K562 (cell line): ENCODE measurements around the gene UBA52. TPM values are rescaled to one million over a fixed set of nuclear protein-coding genes. Genes with fewer than 3 reads are reported as not detected.

ENCODE experiments used
- BRD4 ChIP-seq: fragments of 200-600 bp; sonication (generic); IDR thresholded peaks from 2 replicates; pipeline ENCODE4 v1.6.1; 2017; ENCODE audit warnings: inconsistent platforms
- CEBPB ChIP-seq: fragments of 450-650 bp; IDR thresholded peaks from 2 replicates; pipeline ENCODE4 v1.6.1; 2016; ENCODE audit warnings: missing genetic modification characterization, missing compliant biosample characterization
- DLX4 ChIP-seq: fragments of 250-450 bp; sonication (Bioruptor Pico); IDR thresholded peaks from 2 replicates; pipeline ENCODE4 v1.6.1; 2021; ENCODE audit warnings: mild to moderate bottlenecking
- ETV5 ChIP-seq: sonication (generic); formaldehyde crosslinking; IDR thresholded peaks from 2 replicates; pipeline ENCODE4 v1.4.0; 2020; ENCODE audit warnings: low read depth, mild to moderate bottlenecking, missing genetic modification reagents
- FOXA1 ChIP-seq: fragments of 450-650 bp; IDR thresholded peaks from 2 replicates; pipeline ENCODE4 v1.6.1; 2016; ENCODE audit warnings: mild to moderate bottlenecking, borderline replicate concordance
- GATA2 ChIP-seq: sonication (generic); formaldehyde crosslinking; IDR thresholded peaks from 2 replicates; pipeline ENCODE4 v1.4.0; 2020; ENCODE audit warnings: mild to moderate bottlenecking, missing genetic modification reagents
- LARP7 ChIP-seq: fragments of 450-650 bp; IDR thresholded peaks from 2 replicates; pipeline ENCODE4 v1.6.1; 2016
- LCOR ChIP-seq: sonication (generic); formaldehyde crosslinking; IDR thresholded peaks from 2 replicates; pipeline ENCODE4 v1.8.0; 2022; ENCODE audit warnings: mild to moderate bottlenecking, missing genetic modification reagents
- PATZ1 ChIP-seq: fragments of 250-450 bp; sonication (Bioruptor Pico); IDR thresholded peaks from 2 replicates; pipeline ENCODE4 v1.5.0; 2020; ENCODE audit warnings: mild to moderate bottlenecking, borderline replicate concordance
- PRDM10 ChIP-seq: fragments of 450-650 bp; IDR thresholded peaks from 2 replicates; pipeline ENCODE4 v1.6.1; 2018; ENCODE audit not compliant: partially characterized antibody
- RBM22 ChIP-seq: fragments of 200-400 bp; formaldehyde crosslinking; IDR thresholded peaks from 2 replicates; pipeline ENCODE4 v1.6.1; 2018; ENCODE audit warnings: low read length, low read depth; ENCODE audit not compliant: poor library complexity, severe bottlenecking
- SREBF2 ChIP-seq: sonication (generic); formaldehyde crosslinking; IDR thresholded peaks from 2 replicates; pipeline ENCODE4 v1.4.0; 2020; ENCODE audit warnings: mild to moderate bottlenecking, missing genetic modification reagents
- TCF7 ChIP-seq: sonication (generic); IDR thresholded peaks from 2 replicates; pipeline ENCODE4 v1.6.1; 2016; ENCODE audit warnings: antibody characterized with exemption, borderline replicate concordance
- TEAD2 ChIP-seq: fragments of 450-650 bp; IDR thresholded peaks from 2 replicates; pipeline ENCODE4 v1.6.1; 2016; ENCODE audit warnings: missing genetic modification characterization, control low read depth, missing compliant biosample characterization
- ZFP36 ChIP-seq: fragments of 150-350 bp; IDR thresholded peaks from 2 replicates; pipeline ENCODE4 v1.6.1; 2018; ENCODE audit warnings: low read length, low read depth; ENCODE audit not compliant: partially characterized antibody
- ZNF146 ChIP-seq: IDR thresholded peaks from one replicate; pipeline ENCODE4 v1.6.1; 2018; ENCODE audit warnings: missing compliant biosample characterization; ENCODE audit not compliant: unreplicated experiment
- ZNF398 ChIP-seq: fragments of 250-450 bp; sonication (Bioruptor Pico); IDR thresholded peaks from 2 replicates; pipeline ENCODE4 v1.8.0; 2021; ENCODE audit warnings: moderate library complexity, mild to moderate bottlenecking, inconsistent platforms
- ZNF431 ChIP-seq: sonication (generic); formaldehyde crosslinking; IDR thresholded peaks from 2 replicates; pipeline ENCODE4 v1.8.0; 2022; ENCODE audit warnings: mild to moderate bottlenecking, missing genetic modification reagents
- polyA plus RNA-seq, 8 experiments: library from polyadenylated mRNA; depleted of rRNA in 4 of 8; stranded (reverse) in 5 of 8; unstranded in 3 of 8; fragments of >200 nt; fragmentation: Nextera tagmentation in 2 of 8; fragmentation: Illumina TruSeq in 1 of 8; extraction: Ambion mirVana in 2 of 8; extraction: Trizol in 1 of 8; gene quantifications; 2 replicates each; pipeline versions ENCODE4 v1.2.1 to v1.2.3, GENCODE V29; 2011 to 2014; ENCODE audit warnings: inconsistent platforms in 1 of 8, missing spikeins in 1 of 8
- total RNA-seq, 7 experiments: library from RNA; depleted of rRNA in 6 of 7; stranded (reverse); fragments of >200 nt in 6 of 7; fragmentation: Illumina TruSeq in 2 of 7; extraction: Trizol in 2 of 7; gene quantifications; 2 replicates each; pipeline versions ENCODE4 v1.2.1 to v1.2.3, GENCODE V29; 2011 to 2021; ENCODE audit warnings: low replicate concordance in 1 of 7
- TF ChIP-seq, protein P1 (sequence below), 2 experiments: fragments of 450-650 bp in 1 of 2; sonication (generic) in 1 of 2; formaldehyde crosslinking in 1 of 2; IDR thresholded peaks in 1 of 2; conservative IDR thresholded peaks in 1 of 2; 2 replicates each; pipeline versions ENCODE4 v1.6.1 to v1.8.1; 2016 to 2023; ENCODE audit warnings: mild to moderate bottlenecking in 2 of 2, moderate library complexity in 2 of 2, inconsistent platforms in 1 of 2, missing genetic modification reagents in 1 of 2

Gene UBA52
- total and polyA plus RNA-seq, 9 of the 15 experiments (the other 6 are each of a cell fraction or from before 2014, with no cell fraction given): 1,110 to 2,751 (median 1,733) TPM

- TF ChIP-seq BRD4: no peak
- TF ChIP-seq ZNF431: no peak
- no peak for TF ChIP-seq PRDM10
- no peak for TF ChIP-seq GATA2
- TF ChIP-seq LARP7: no peak
- no peak for TF ChIP-seq FOXA1
- no peak for TF ChIP-seq DLX4 (CRISPR knock-in tag)
- no peak for TF ChIP-seq TEAD2
- no peak for TF ChIP-seq SREBF2 (CRISPR knock-in tag)
- no peak for TF ChIP-seq ZNF398 (CRISPR knock-in tag)
- TF ChIP-seq ETV5 (CRISPR knock-in tag): no peak
- peak; percentile 48; the same call in 1 of the 2 replicates for TF ChIP-seq LCOR (CRISPR knock-in tag)
- TF ChIP-seq ZFP36: no peak
- no peak for TF ChIP-seq ZNF146 (CRISPR knock-in tag)
- TF ChIP-seq, protein P1, sequence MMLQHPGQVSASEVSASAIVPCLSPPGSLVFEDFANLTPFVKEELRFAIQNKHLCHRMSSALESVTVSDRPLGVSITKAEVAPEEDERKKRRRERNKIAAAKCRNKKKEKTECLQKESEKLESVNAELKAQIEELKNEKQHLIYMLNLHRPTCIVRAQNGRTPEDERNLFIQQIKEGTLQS (IDR thresholded peaks at IDR 0.05): no peak
- TF ChIP-seq, protein P1 (CRISPR knock-in tag; conservative IDR thresholded peaks at IDR 0.05): 0 out of 2 replicates have a peak, but pooled peaks have one; percentile 49
- no peak for TF ChIP-seq TCF7
- no peak for TF ChIP-seq RBM22
- TF ChIP-seq CEBPB (tag): peak; percentile 75; the same call in 1 of the 2 replicates
- no peak for TF ChIP-seq PATZ1 (CRISPR knock-in tag)
These were observed 16.4 kb downstream of the UBA52 start (continued) for GRCh38 chr19:18587962-18588610.
